ENCODE data around the gene CAMK2G. TPM values are rescaled to one million over a fixed set of nuclear protein-coding genes. Genes with fewer than 3 reads are reported as not detected.

The CAMK2G gene
- total and polyA plus RNA-seq, 7 donors: 15.8 to 60.3 (median 50.5) TPM

GRCh38 chr10:73850863-73851461, 23.4 kb downstream of the CAMK2G start:
- ATAC-seq: peak in 3 of 4 donors; percentile 43 to 65 (median 54)
- intact Hi-C loops (cut with DNase I): no loop called here
- Histone ChIP-seq H3K27me3 (ENCODE audit: insufficient read depth in 3 of 3, low read length in 2 of 3) (no peaks in the 10 kb centered on the region), H3K9me3 (no peaks in the 10 kb centered on the region), H3K36me3 (ENCODE audit: insufficient read depth in 1 of 2, low read depth in 1 of 2) (peaks cover 2 to 78% of the 10 kb centered on the region in 2 donors), H3K4me3 (no peak overlapping the region), H3K4me1 (peaks cover 13% of the 10 kb centered on the region), H3K27ac (peak overlapping the region; percentile 58)
- WGBS, 3 donors: 44 to 64% (median 44%) methylated on average over 15 of the region's 15 CpGs
- peak; percentile 47 to 73 for DNase-seq
- TF ChIP-seq CTCF (IDR thresholded peaks at IDR 0.05): no peak

DNA sequence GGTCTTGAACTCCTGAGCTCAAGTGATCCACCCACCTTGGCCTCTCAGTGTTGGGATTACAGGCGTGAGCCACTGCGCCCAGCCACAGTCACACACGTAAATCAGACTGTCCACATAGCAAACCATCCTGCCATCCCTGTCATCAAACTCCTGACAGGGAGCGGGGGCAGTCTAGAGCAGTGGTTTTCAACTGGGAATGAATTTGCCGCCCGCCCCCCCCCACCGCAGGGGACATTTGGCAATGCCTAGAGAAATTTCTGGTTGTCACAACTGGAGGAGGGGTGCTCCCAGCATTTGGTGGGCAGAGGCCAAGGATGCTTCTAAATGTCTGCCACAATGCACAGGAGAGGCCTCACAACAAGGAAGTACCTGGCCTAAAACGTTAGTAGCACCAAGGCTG, 24.1 kb downstream of the CAMK2G start:
- Histone ChIP-seq H3K4me1 (peaks cover 13% of the 10 kb centered on the region), H3K4me3 (no peak overlapping the region), H3K27ac (peak overlapping the region; percentile 58), H3K36me3 (ENCODE audit: insufficient read depth in 1 of 2, low read depth in 1 of 2) (peaks cover 2 to 80% of the 10 kb centered on the region in 2 donors), H3K9me3 (no peaks in the 10 kb centered on the region), H3K27me3 (ENCODE audit: insufficient read depth in 3 of 3, low read length in 2 of 3) (no peaks in the 10 kb centered on the region)
- TF ChIP-seq CTCF (IDR thresholded peaks at IDR 0.05): no peak
- WGBS, 3 donors: 73 to 87% (median 82%) methylated on average over 8 of the region's 8 CpGs
- ATAC-seq (no peak), DNase-seq (no peak)
- intact Hi-C loops (cut with DNase I): no loop called here

- Histone ChIP-seq H3K4me1 (peaks cover 4% of the 10 kb centered on the region), H3K27ac (peak overlapping the region; percentile 58), H3K4me3 (no peak overlapping the region), H3K27me3 (ENCODE audit: insufficient read depth in 3 of 3, low read length in 2 of 3) (no peaks in the 10 kb centered on the region), H3K36me3 (ENCODE audit: insufficient read depth in 1 of 2, low read depth in 1 of 2) (peaks cover 2 to 87% of the 10 kb centered on the region in 2 donors), H3K9me3 (no peaks in the 10 kb centered on the region)
- ATAC-seq (peak; percentile 89 to 95 (median 91)), DNase-seq (peak; percentile 86 to 92)
- peak; percentile 99 for TF ChIP-seq CTCF (IDR thresholded peaks at IDR 0.05)
- WGBS, 3 donors: 36 to 41% (median 38%) methylated on average over 17 of the region's 17 CpGs
- intact Hi-C loops (cut with DNase I): loop anchor here (1.0 kb wide), 1 partner anchor 30 kb away; no protein-coding TSS in a partner anchor
Measured at GRCh38 chr10:73848821-73849489, 25.4 kb downstream of the CAMK2G start.

DNA sequence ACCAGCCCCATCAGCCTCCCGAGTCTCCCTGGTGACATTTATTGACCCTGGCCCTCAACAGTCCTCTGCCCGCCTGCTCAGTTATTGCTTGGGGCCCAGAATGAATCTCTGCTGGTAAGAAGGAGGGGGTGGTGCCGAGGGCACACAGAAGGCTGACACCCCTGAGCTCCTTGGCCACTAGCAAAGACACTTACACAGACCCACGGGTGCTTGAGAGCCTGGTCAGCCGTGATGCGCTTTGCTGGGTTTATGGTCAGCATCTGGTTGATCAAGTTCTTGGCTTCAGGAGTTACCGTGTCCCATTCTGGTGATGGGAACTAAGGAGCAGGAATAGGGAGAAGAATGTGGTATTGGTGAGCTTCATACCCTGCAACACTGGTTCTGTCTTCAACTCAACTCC, 27.3 kb downstream of the CAMK2G start:
- no peaks in the 10 kb centered on the region for H3K27me3 ChIP-seq (ENCODE audit: insufficient read depth in 3 of 3, low read length in 2 of 3)
- TF ChIP-seq CTCF (IDR thresholded peaks at IDR 0.05): no peak
- H3K4me3 ChIP-seq: no peak overlapping the region
- no peaks in the 10 kb centered on the region for H3K9me3 ChIP-seq
- H3K27ac ChIP-seq: no peak overlapping the region
- WGBS, 3 donors: 90 to 92% (median 90%) methylated on average over 7 of the region's 7 CpGs
- DNase-seq (no peak), ATAC-seq (no peak)
- H3K36me3 ChIP-seq (ENCODE audit: insufficient read depth in 1 of 2, low read depth in 1 of 2): peaks cover under 1 to 77% of the 10 kb centered on the region in 2 donors
- peaks cover 9% of the 10 kb centered on the region for H3K4me1 ChIP-seq
- intact Hi-C loops (cut with DNase I): no loop called here
